Aorta (tissue), 5 donors: ENCODE data around the gene FAM229B. TPM values are rescaled to one million over a fixed set of nuclear protein-coding genes. Genes with fewer than 3 reads are reported as not detected.

ENCODE experiments used
- ATAC-seq: fragments of 200-7000 bp; cut with Tn5 transposase; one replicate; pipeline ENCODE4 v1.9.1; 2022; ENCODE audit warnings: moderate library complexity; ENCODE audit not compliant: low FRiP score
- DNase-seq, 2 donors: peaks; one replicate each; pipeline ENCODE4 v3.0.0-alpha.2; 2020
- H3K27ac ChIP-seq, 2 donors: one replicate each; pipeline ENCODE4 v1.5.1; 2013; ENCODE audit warnings: low read length in 2 of 2, mild to moderate bottlenecking in 2 of 2, moderate library complexity in 2 of 2, control low read depth in 1 of 2, inconsistent platforms in 1 of 2, low read depth in 1 of 2
- H3K27me3 ChIP-seq, 2 donors: one replicate each; pipeline ENCODE4 v1.6.1; 2013; ENCODE audit warnings: control low read depth in 1 of 2, low read length in 1 of 2, mild to moderate bottlenecking in 1 of 2, moderate library complexity in 1 of 2; ENCODE audit not compliant: insufficient read depth in 2 of 2, control insufficient read depth in 1 of 2
- H3K36me3 ChIP-seq, 2 donors: one replicate each; pipeline ENCODE4 v1.6.1; 2013; ENCODE audit warnings: control low read depth in 1 of 2, low read length in 1 of 2, mild to moderate bottlenecking in 1 of 2; ENCODE audit not compliant: insufficient read depth in 2 of 2, control insufficient read depth in 1 of 2
- H3K4me1 ChIP-seq, 2 donors: one replicate each; pipeline ENCODE4 v1.6.1; 2013; ENCODE audit warnings: low read length in 2 of 2, control low read depth in 1 of 2, mild to moderate bottlenecking in 1 of 2, moderate library complexity in 1 of 2; ENCODE audit not compliant: insufficient read depth in 2 of 2, control insufficient read depth in 1 of 2
- H3K4me3 ChIP-seq, 2 donors: one replicate each; pipeline ENCODE4 v1.5.1; 2013; ENCODE audit warnings: low read length in 2 of 2, control low read depth in 1 of 2, mild to moderate bottlenecking in 1 of 2
- H3K9me3 ChIP-seq: one replicate; pipeline ENCODE4 v1.6.1; 2013; ENCODE audit warnings: mild to moderate bottlenecking, low read length; ENCODE audit not compliant: control insufficient read depth
- WGBS, 2 donors: extraction: QIAGEN DNeasy Blood & Tissue Kit; methylation state at CpG; one replicate each; pipeline ENCODE4 v1.1.7; 2013; 5-methylcytosine and 5-hydroxymethylcytosine counted together
- intact Hi-C, 2 donors: fragments of 100-400 bp; cut with DNase I; formaldehyde crosslinking; loops; one replicate each; pipeline versions ENCODE4 v1.14.2 to v1.15.0; 2022
- long read RNA-seq, 2 donors: library from polyadenylated mRNA; unstranded; transcript quantifications; one replicate each; pipeline ENCODE4 v2.0.0, GENCODE V29; 2020 to 2021
- polyA plus RNA-seq, 2 donors: library from polyadenylated mRNA; stranded (reverse); fragments of 200-250 nt; gene quantifications; one replicate each; pipeline ENCODE4 v1.2.3, GENCODE V29; 2013
- total RNA-seq, 2 donors: library from RNA; stranded (reverse); fragmentation: NEBNext Ultra II Directional; extraction: Animal tissue kit (Norgen Biotek cat#: 25700); gene quantifications; one replicate each; pipeline ENCODE4 v1.2.1, GENCODE V29; 2021
- donor health status: healthy with polysubstance abuse.
- donor health status: Bipolar disorder and iron deficiency.
- donor health status: DM: no; HTN: no; CAD: no.
- donor health status: DM: no; HTN: no; CAD: no.
- donor health status: DM: yes; HTN: yes; CAD: no.

FAM229B gene, protein sequence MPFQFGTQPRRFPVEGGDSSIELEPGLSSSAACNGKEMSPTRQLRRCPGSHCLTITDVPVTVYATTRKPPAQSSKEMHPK
- total RNA-seq = 10 to 100 TPM; 13.8 to 23.0 TPM
- 10 to 100 TPM; 31.2 to 39.3 TPM for polyA plus RNA-seq
- long read RNA-seq, donor 1, transcript FAM229B-201 (4 exons, 2,543 nt) = major isoform, 18 of 23 reads
- long read RNA-seq, donor 1, partial matches to known transcripts = 0 of 23 reads
- long read RNA-seq, donor 1, other reads (novel, unspliced or antisense) = 5 of 23 reads
- long read RNA-seq, donor 2, transcript FAM229B-201 (4 exons, 2,543 nt) = major isoform, 5 of 6 reads
- long read RNA-seq, donor 2, partial matches to known transcripts = 0 of 6 reads
- long read RNA-seq, donor 2, other reads (novel, unspliced or antisense) = 1 of 6 reads

DNA sequence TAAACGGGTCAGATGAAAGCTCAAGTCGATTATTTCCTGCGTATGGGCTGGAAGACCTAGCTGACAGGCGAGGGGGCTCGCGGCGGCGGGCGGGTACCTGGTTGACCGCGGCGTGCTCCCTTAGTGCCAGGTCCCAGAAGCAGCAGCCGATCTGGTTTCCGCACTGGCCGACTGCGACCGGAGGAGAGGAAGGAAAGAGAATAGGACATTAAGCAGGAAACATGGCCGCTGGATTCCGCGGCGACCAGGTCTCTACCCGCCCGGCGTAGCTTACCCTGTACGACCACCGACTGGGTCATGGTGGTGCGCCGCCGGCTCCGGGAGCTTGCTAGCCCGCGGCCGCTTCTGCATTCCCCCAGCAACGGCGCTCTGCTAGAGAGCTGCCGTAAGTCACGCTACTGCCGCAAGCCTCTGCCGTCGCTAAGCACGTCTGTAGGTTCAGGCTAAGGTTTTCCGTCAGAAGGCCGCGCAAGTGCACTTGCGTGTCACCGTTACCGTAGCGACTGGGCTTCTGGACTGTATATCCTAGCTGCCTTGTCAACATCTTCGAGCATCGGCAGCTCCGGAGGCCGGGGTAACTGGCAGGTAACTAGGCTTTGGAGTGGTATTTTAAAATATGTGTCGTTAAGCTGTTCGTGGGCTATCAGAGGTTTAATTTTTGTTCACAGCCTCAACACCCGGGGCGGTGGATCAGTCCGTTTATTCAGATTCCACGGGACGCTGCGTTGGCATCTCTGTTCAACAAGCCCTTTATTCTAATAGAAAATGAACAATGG is at the start of gene FAM229B, which contains the start of gene TUBE1:
TSS of gene FAM229B (plus strand) at position 456 of the 776 bp plus-strand sequence. CDS start 11,693 bp downstream, outside the sequence.
TSS of gene TUBE1 (minus strand) at position 347 of the 776 bp plus-strand sequence. CDS start at position 299, 48 bp downstream.
- DNase-seq (peak; percentile 95 to 96), ATAC-seq (peak; percentile 99)
- H3K4me3 ChIP-seq = peak within 1 kb of the TSS; percentile 94 to 98
- no peaks in the 10 kb centered on the region for H3K4me1 ChIP-seq
- peak within 1 kb of the TSS in 1 of 2 donors; percentile 71 for H3K27ac ChIP-seq
- H3K27me3 ChIP-seq = no peaks in the 10 kb centered on the region
- 0 to 1% methylated on average over 60 of the region's 60 CpGs for WGBS, 2 donors
- intact Hi-C loops = no loop called here
- no peaks in the 10 kb centered on the region for H3K9me3 ChIP-seq
- H3K36me3 ChIP-seq = no peaks in the 10 kb centered on the region

- intact Hi-C loops = no loop called here
- H3K4me1 ChIP-seq = peaks cover 2 to 3% of the 10 kb centered on the region in 2 donors
- no peak overlapping the region for H3K4me3 ChIP-seq
- no peaks in the 10 kb centered on the region for H3K9me3 ChIP-seq
- 1 to 5% methylated on average over 8 of the region's 8 CpGs for WGBS, 2 donors
- ATAC-seq (peak; percentile 94), DNase-seq (peak; percentile 92 to 94)
- no peaks in the 10 kb centered on the region for H3K27me3 ChIP-seq
- H3K27ac ChIP-seq = peak overlapping the region; percentile 43 to 60
- no peaks in the 10 kb centered on the region for H3K36me3 ChIP-seq
Observed at GRCh38 chr6:112037783-112038216, 49.6 kb upstream of the FAM229B start.

DNA sequence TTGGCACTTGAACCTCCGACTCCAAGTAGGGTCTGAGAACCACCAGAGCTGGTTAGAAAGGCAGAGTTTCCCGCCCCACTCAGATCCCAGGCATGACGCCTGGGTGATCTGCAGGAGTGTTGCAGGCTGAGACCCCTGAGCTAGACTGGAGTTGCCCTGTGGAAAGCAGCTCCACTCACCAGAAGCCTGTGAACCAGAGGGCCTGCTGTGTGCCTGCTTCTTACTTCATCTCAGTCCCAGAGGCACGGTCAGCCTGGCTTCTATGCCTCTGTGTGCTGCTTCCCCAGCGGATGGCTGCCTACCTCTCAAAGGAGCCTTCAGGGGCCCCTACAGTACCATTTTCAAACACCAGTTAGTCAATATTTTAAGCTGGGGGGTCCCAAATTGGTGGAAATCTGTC is 49.1 kb upstream of the FAM229B start:
- ATAC-seq (peak; percentile 36), DNase-seq (peak in 1 of 2 donors; percentile 52)
- H3K9me3 ChIP-seq = no peaks in the 10 kb centered on the region
- 18 to 31% methylated on average over 5 of the region's 5 CpGs for WGBS, 2 donors
- intact Hi-C loops = no loop called here
- peak overlapping the region; percentile 4 to 60 for H3K27ac ChIP-seq
- peaks cover 2 to 3% of the 10 kb centered on the region in 2 donors for H3K4me1 ChIP-seq
- no peaks in the 10 kb centered on the region for H3K36me3 ChIP-seq
- no peak overlapping the region for H3K4me3 ChIP-seq
- H3K27me3 ChIP-seq = no peaks in the 10 kb centered on the region

GRCh38 chr6:112038756-112039430 is 48.5 kb upstream of the FAM229B start:
- Histone ChIP-seq H3K4me3 (no peak overlapping the region), H3K27ac (peak overlapping the region in 1 of 2 donors; percentile 52), H3K4me1 (peaks cover 0 to 3% of the 10 kb centered on the region in 2 donors), H3K27me3 (no peaks in the 10 kb centered on the region), H3K36me3 (no peaks in the 10 kb centered on the region), H3K9me3 (no peaks in the 10 kb centered on the region)
- 87 to 90% methylated on average over 15 of the region's 15 CpGs for WGBS, 2 donors
- intact Hi-C loops = no loop called here
- no peak for ATAC-seq
- DNase-seq = no peak

- Histone ChIP-seq H3K36me3 (no peaks in the 10 kb centered on the region), H3K4me3 (no peak overlapping the region), H3K27ac (no peak overlapping the region), H3K27me3 (no peaks in the 10 kb centered on the region), H3K4me1 (peaks cover 0 to 3% of the 10 kb centered on the region in 2 donors), H3K9me3 (no peaks in the 10 kb centered on the region)
- ATAC-seq (no peak), DNase-seq (no peak)
- intact Hi-C loops = no loop called here
- 69 to 74% methylated on average over 2 of the region's 2 CpGs for WGBS, 2 donors
Observed at GRCh38 chr6:112039431-112039770, 48.0 kb upstream of the FAM229B start.

GRCh38 chr6:112040956-112041355 is 46.4 kb upstream of the FAM229B start:
- DNase-seq = no peak
- Histone ChIP-seq H3K27ac (no peak overlapping the region), H3K4me3 (no peak overlapping the region), H3K27me3 (no peaks in the 10 kb centered on the region), H3K36me3 (no peaks in the 10 kb centered on the region), H3K9me3 (no peaks in the 10 kb centered on the region), H3K4me1 (peaks cover 0 to 3% of the 10 kb centered on the region in 2 donors)
- 70 to 71% methylated on average over 1 of the region's 1 CpG for WGBS, 2 donors
- intact Hi-C loops = loop anchor here (5.0 kb wide), 2 partner anchors 44 to 169 kb away; partner anchors contain the start of gene FYN (in 2 of the 2)
- no peak for ATAC-seq

DNA sequence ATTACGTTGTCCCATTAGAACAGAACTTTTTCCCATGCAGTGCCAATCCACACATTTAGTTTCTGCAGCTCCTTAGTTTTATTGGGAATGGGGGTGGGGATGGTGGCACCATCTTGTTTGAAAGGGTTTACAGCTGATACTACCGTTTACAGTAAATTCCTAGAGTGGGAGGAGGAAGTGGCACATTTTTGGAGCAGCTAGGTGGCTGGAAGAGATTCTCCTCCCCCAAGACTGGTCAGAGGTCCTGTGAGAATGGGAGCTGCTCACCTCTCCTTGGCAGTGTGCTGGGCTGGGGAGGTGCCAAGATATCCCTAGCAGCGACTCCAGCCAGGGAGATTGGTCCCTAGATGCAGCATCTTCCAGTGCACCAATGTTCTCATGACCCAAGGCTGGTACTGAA is 45.9 kb upstream of the FAM229B start:
- Histone ChIP-seq H3K27me3 (no peaks in the 10 kb centered on the region), H3K4me1 (peaks cover 0 to 3% of the 10 kb centered on the region in 2 donors), H3K27ac (no peak overlapping the region), H3K9me3 (no peaks in the 10 kb centered on the region), H3K36me3 (no peaks in the 10 kb centered on the region), H3K4me3 (no peak overlapping the region)
- DNase-seq (no peak), ATAC-seq (no peak)
- intact Hi-C loops = loop anchor here (5.0 kb wide), 2 partner anchors 44 to 169 kb away; partner anchors contain the start of gene FYN (in 2 of the 2)
- WGBS, 2 donors = 59 to 67% methylated on average over 3 of the region's 3 CpGs
